Activated CD8-positive, alpha-beta memory T cell treated with anti-CD3 and anti-CD28 coated beads, Interleukin-2, amount 50 U/mL, for 48 hours (primary cell): Measurements from ENCODE around the gene CCDC158.
A peak's percentile ranks its signal among the peaks of the same experiment; 100 is the strongest.
"Not testable (repeated sequence)": the region's sequence is repeated elsewhere in the genome, so short reads cannot be mapped to it uniquely, and the experiment has no call there.

Experiments used
- DNase-seq: peaks from one replicate; pipeline ENCODE4 v3.0.0-alpha.2; 2020

The CCDC158 gene

GRCh38 chr4:76307660-76308014 is 113.3 kb downstream of the CCDC158 start:
- DNase-seq, result no peak

- peak; percentile 64 for DNase-seq
Measured at GRCh38 chr4:76306882-76307659, 113.9 kb downstream of the CCDC158 start.

GRCh38 chr4:76305971-76306881 is 114.7 kb downstream of the CCDC158 start, which contains the start of gene STBD1:
STBD1 (plus strand) TSS chr4:76306733; CDS start chr4:76306770, 37 bp downstream.
- peak; percentile 63 for DNase-seq

GRCh38 chr4:76305033-76305687 is 115.8 kb downstream of the CCDC158 start:
- DNase-seq, result no peak

GRCh38 chr4:76302826-76303438 is 118.0 kb downstream of the CCDC158 start:
- no peak for DNase-seq

- DNase-seq, result no peak
Measured at GRCh38 chr4:76301775-76302162, 119.2 kb downstream of the CCDC158 start.

- no peak for DNase-seq
Measured at GRCh38 chr4:76301068-76301774, 119.7 kb downstream of the CCDC158 start.

GRCh38 chr4:76300012-76300411 is 120.9 kb downstream of the CCDC158 start:
- no peak for DNase-seq

- no peak for DNase-seq
Measured at GRCh38 chr4:76298227-76298626, 122.7 kb downstream of the CCDC158 start.

GRCh38 chr4:76296286-76296820 is 124.6 kb downstream of the CCDC158 start:
- DNase-seq, result no peak

GRCh38 chr4:76293772-76294171 is 127.2 kb downstream of the CCDC158 start:
- DNase-seq, result no peak

- DNase-seq, result no peak
Measured at GRCh38 chr4:76292730-76293129, 128.2 kb downstream of the CCDC158 start.

- not testable (repeated sequence) for DNase-seq
Measured at GRCh38 chr4:76287811-76288210, 133.1 kb downstream of the CCDC158 start.

GRCh38 chr4:76283900-76284299 is 137.0 kb downstream of the CCDC158 start:
- DNase-seq, result no peak

- no peak for DNase-seq
Measured at GRCh38 chr4:76282941-76283689, 137.8 kb downstream of the CCDC158 start.

- not testable (repeated sequence) for DNase-seq
Measured at GRCh38 chr4:76281594-76281993, 139.3 kb downstream of the CCDC158 start.

GRCh38 chr4:76280488-76281441 is 140.2 kb downstream of the CCDC158 start:
- DNase-seq, result no peak

- no peak for DNase-seq
Measured at GRCh38 chr4:76279462-76279861, 141.5 kb downstream of the CCDC158 start.

- no peak for DNase-seq
Measured at GRCh38 chr4:76278583-76278982, 142.4 kb downstream of the CCDC158 start.

- DNase-seq, result no peak
Measured at GRCh38 chr4:76277667-76278066, 143.3 kb downstream of the CCDC158 start.
